Breast epithelium (tissue), 4 donors: ENCODE data around the gene IQCH. TPM values are rescaled to one million over a fixed set of nuclear protein-coding genes. Genes with fewer than 3 reads are reported as not detected.

Experiments used
- DNase-seq, 2 donors: peaks; one replicate each; pipeline ENCODE4 v3.0.0-alpha.2; 2019; ENCODE audit warnings: low spot score in 2 of 2
- H3K27ac ChIP-seq, 2 donors: fragments of 200-600 bp; sonication (generic) in 1 of 2; one replicate each; pipeline ENCODE4 v1.5.1; 2016 to 2019; ENCODE audit warnings: mild to moderate bottlenecking in 1 of 2
- H3K27me3 ChIP-seq, 2 donors: fragments of 200-600 bp; sonication (generic) in 1 of 2; one replicate each; pipeline versions ENCODE4 v1.5.1 to v1.6.0; 2017 to 2019; ENCODE audit warnings: control low read depth in 1 of 2, mild to moderate bottlenecking in 1 of 2
- H3K36me3 ChIP-seq: fragments of 200-600 bp; one replicate; pipeline ENCODE4 v1.5.1; 2019
- H3K4me1 ChIP-seq, 2 donors: fragments of 200-600 bp; sonication (generic); one replicate each; pipeline ENCODE4 v1.5.1; 2016 to 2019; ENCODE audit warnings: control low read depth in 1 of 2
- H3K4me3 ChIP-seq, 3 donors: fragments of 200-600 bp; sonication (generic); 1 replicate in 2 of 3; 2 replicates in 1 of 3; pipeline ENCODE4 v1.5.1; 2016 to 2019; ENCODE audit warnings: mild to moderate bottlenecking in 3 of 3, moderate library complexity in 2 of 3
- H3K9me3 ChIP-seq, 2 donors: fragments of 200-600 bp; sonication (generic) in 1 of 2; one replicate each; pipeline ENCODE4 v1.5.1; 2016 to 2019; ENCODE audit warnings: control low read depth in 1 of 2
- POLR2A ChIP-seq: fragments of 450-650 bp; IDR thresholded peaks from one replicate; pipeline ENCODE4 v1.6.1; 2016; ENCODE audit warnings: antibody characterized with exemption, mild to moderate bottlenecking, moderate library complexity
- POLR2AphosphoS5 ChIP-seq, 3 donors: sonication (generic); formaldehyde crosslinking; IDR thresholded peaks; one replicate each; pipeline ENCODE4 v1.6.1; 2017; ENCODE audit warnings: antibody characterized with exemption in 3 of 3
- intact Hi-C: fragments of 100-400 bp; cut with DNase I; formaldehyde crosslinking; loops from one replicate; pipeline ENCODE4 v1.15.1; 2023; ENCODE audit warnings: low total_unique reads
- total RNA-seq, 3 donors: library from RNA; depleted of rRNA; stranded (reverse); fragments of >200 nt; gene quantifications; one replicate each; pipeline ENCODE4 v1.1.0, GENCODE V29; 2016
- TF ChIP-seq, protein P1 (sequence below), 3 donors: fragments of 450-650 bp; IDR thresholded peaks; one replicate each; pipeline ENCODE4 v1.5.1; 2016 to 2017; ENCODE audit warnings: antibody characterized with exemption in 3 of 3, mild to moderate bottlenecking in 3 of 3, moderate library complexity in 3 of 3

Gene IQCH
- total RNA-seq, 3 donors from 2014 or later, result 0.64 to 11.9 (median 6.6) TPM

- DNase-seq, result no peak
- Histone ChIP-seq H3K4me1 (no peaks in the 10 kb centered on the region), H3K9me3 (no peaks in the 10 kb centered on the region), H3K27me3 (no peaks in the 10 kb centered on the region), H3K4me3 (no peak overlapping the region), H3K27ac (no peak overlapping the region), H3K36me3 (no peaks in the 10 kb centered on the region)
- intact Hi-C loops, result loop anchor here (10.0 kb wide), 1 partner anchor 363 kb away; no protein-coding TSS in a partner anchor
- no peak for TF ChIP-seq POLR2A
- TF ChIP-seq, protein P1, sequence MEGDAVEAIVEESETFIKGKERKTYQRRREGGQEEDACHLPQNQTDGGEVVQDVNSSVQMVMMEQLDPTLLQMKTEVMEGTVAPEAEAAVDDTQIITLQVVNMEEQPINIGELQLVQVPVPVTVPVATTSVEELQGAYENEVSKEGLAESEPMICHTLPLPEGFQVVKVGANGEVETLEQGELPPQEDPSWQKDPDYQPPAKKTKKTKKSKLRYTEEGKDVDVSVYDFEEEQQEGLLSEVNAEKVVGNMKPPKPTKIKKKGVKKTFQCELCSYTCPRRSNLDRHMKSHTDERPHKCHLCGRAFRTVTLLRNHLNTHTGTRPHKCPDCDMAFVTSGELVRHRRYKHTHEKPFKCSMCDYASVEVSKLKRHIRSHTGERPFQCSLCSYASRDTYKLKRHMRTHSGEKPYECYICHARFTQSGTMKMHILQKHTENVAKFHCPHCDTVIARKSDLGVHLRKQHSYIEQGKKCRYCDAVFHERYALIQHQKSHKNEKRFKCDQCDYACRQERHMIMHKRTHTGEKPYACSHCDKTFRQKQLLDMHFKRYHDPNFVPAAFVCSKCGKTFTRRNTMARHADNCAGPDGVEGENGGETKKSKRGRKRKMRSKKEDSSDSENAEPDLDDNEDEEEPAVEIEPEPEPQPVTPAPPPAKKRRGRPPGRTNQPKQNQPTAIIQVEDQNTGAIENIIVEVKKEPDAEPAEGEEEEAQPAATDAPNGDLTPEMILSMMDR (IDR thresholded peaks at IDR 0.05), result no peak
These were observed 53.5 kb downstream of the IQCH start for GRCh38 chr15:67307889-67308597.

DNA sequence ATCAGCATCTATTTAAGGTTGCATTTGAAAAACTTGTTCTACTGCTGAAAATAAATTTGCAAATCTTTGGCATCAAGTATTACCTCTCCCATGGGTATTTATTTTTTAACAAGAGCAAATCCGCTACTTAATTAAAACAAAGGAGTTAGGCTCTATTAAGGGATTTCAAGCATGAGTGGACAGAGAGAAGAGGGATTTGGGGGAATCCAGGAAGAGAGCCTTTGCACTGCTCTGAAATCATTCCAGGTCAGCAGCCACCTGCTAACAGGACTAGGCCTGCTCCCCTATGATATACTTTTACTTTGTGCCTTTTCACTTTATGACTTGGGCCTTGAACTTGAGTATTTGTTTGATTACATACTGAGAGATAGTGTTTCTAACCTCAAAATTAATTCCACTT lies 57.1 kb downstream of the IQCH start:
- TF ChIP-seq POLR2A, result no peak
- TF ChIP-seq, protein P1 (IDR thresholded peaks at IDR 0.05), result no peak
- no peak for TF ChIP-seq POLR2AphosphoS5 (IDR thresholded peaks at IDR 0.05)
- no peak overlapping the region for H3K27ac ChIP-seq
- H3K27me3 ChIP-seq, result no peaks in the 10 kb centered on the region
- H3K4me1 ChIP-seq, result no peaks in the 10 kb centered on the region
- no peak overlapping the region for H3K4me3 ChIP-seq
- DNase-seq, result no peak
- no peaks in the 10 kb centered on the region for H3K9me3 ChIP-seq
- no peaks in the 10 kb centered on the region for H3K36me3 ChIP-seq
- intact Hi-C loops, result no loop called here

GRCh38 chr15:67319961-67320360 lies 65.4 kb downstream of the IQCH start:
- DNase-seq, result no peak
- H3K27me3 ChIP-seq, result no peaks in the 10 kb centered on the region
- no peaks in the 10 kb centered on the region for H3K4me1 ChIP-seq
- TF ChIP-seq, protein P1 (IDR thresholded peaks at IDR 0.05), result no peak
- no peak for TF ChIP-seq POLR2AphosphoS5 (IDR thresholded peaks at IDR 0.05)
- no peak for TF ChIP-seq POLR2A
- intact Hi-C loops, result no loop called here
- H3K4me3 ChIP-seq, result no peak overlapping the region
- H3K27ac ChIP-seq, result no peak overlapping the region
- H3K36me3 ChIP-seq, result no peaks in the 10 kb centered on the region
- H3K9me3 ChIP-seq, result no peaks in the 10 kb centered on the region

DNA sequence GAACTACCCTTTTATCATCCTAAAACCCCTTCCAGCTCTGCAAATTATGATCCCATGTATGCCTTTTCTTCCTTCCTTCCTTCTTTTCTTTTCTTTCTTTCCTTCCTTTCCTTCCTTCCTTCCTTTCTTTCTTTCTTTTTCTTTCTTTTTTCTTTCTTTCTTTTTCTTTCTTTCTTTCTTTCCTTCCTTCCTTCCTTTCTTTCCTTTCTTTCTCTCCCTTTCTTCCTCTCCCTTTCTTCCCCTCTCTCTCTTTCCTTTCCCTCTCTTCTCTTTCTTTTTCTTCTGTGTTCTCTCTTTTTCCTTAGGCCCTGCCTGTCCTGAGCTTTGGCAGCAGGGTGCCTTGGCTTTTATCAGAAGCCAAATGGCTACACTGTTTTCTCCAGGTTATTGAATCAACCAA lies 66.8 kb downstream of the IQCH start:
- Histone ChIP-seq H3K36me3 (no peaks in the 10 kb centered on the region), H3K4me3 (no peak overlapping the region), H3K4me1 (no peaks in the 10 kb centered on the region), H3K27ac (no peak overlapping the region), H3K27me3 (no peaks in the 10 kb centered on the region), H3K9me3 (no peaks in the 10 kb centered on the region)
- no peak for DNase-seq
- intact Hi-C loops, result no loop called here
- no peak for TF ChIP-seq POLR2AphosphoS5 (IDR thresholded peaks at IDR 0.05)

DNA sequence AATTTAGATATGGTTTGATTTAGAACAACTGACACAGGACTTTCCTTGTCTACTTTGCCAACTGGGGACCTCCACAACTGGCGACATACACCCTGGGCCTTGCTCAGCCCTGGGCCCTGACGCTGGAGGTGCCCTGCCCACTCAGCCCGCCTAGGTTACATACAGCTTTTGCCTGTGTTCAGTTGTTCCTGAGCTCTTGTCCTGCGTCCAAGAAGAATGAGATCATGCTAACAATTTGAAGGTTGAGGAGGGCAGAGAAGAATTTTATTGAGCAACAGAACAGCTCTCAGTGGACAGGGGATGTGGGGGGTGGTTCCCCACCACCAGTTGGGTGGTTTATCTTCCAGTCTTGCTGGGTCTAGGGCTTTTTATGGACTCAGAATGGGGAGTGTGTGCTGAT lies 67.9 kb downstream of the IQCH start:
- H3K27me3 ChIP-seq, result no peaks in the 10 kb centered on the region
- H3K27ac ChIP-seq, result no peak overlapping the region
- H3K36me3 ChIP-seq, result no peaks in the 10 kb centered on the region
- no peak for DNase-seq
- intact Hi-C loops, result no loop called here
- no peak overlapping the region for H3K4me3 ChIP-seq
- no peak for TF ChIP-seq POLR2A
- TF ChIP-seq, protein P1 (IDR thresholded peaks at IDR 0.05), result no peak
- no peaks in the 10 kb centered on the region for H3K9me3 ChIP-seq
- H3K4me1 ChIP-seq, result no peaks in the 10 kb centered on the region

GRCh38 chr15:67327312-67327711 lies 72.7 kb downstream of the IQCH start:
- no peak for DNase-seq
- Histone ChIP-seq H3K4me1 (no peaks in the 10 kb centered on the region), H3K36me3 (no peaks in the 10 kb centered on the region), H3K4me3 (no peak overlapping the region), H3K27ac (no peak overlapping the region), H3K9me3 (no peaks in the 10 kb centered on the region), H3K27me3 (no peaks in the 10 kb centered on the region)
- TF ChIP-seq, protein P1 (IDR thresholded peaks at IDR 0.05), result no peak
- no peak for TF ChIP-seq POLR2A
- intact Hi-C loops, result no loop called here
